ENCODE data around the gene KCP.

DNA sequence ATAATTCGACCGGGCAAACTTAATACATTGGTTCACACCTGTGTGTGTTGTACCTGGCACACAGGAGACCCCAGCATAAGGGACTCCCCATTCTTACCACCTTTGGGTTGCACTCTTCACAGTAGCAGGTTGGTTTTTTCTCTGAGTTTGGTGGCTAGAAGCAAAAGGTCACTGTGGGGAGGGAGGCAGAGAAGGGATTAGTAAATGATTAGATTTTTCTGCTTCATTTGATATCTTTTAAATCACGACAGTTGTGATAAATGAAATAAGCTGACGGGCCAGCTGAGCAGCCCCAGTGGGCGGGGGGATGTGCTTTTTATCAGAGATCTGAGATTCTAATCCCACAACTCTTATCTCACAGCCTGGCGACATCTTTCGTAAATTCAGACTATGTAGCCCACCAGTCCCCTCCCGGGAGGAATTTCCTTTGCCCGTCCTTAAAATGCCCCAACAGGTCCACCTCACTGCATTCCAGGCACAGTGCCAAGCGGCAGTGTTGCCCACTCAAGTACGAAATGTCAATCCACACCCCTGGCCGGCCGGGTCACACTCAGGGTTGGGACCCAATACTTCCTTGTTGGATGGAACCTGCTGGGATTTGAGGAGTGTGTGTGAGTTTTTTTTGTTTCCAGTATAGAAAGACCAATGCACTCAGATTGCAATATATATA is 10.5 kb upstream of the KCP start:
- TF ChIP-seq, protein P1, sequence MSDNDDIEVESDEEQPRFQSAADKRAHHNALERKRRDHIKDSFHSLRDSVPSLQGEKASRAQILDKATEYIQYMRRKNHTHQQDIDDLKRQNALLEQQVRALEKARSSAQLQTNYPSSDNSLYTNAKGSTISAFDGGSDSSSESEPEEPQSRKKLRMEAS (IDR thresholded peaks at IDR 0.05), result no peak
- TF ChIP-seq, protein P2, sequence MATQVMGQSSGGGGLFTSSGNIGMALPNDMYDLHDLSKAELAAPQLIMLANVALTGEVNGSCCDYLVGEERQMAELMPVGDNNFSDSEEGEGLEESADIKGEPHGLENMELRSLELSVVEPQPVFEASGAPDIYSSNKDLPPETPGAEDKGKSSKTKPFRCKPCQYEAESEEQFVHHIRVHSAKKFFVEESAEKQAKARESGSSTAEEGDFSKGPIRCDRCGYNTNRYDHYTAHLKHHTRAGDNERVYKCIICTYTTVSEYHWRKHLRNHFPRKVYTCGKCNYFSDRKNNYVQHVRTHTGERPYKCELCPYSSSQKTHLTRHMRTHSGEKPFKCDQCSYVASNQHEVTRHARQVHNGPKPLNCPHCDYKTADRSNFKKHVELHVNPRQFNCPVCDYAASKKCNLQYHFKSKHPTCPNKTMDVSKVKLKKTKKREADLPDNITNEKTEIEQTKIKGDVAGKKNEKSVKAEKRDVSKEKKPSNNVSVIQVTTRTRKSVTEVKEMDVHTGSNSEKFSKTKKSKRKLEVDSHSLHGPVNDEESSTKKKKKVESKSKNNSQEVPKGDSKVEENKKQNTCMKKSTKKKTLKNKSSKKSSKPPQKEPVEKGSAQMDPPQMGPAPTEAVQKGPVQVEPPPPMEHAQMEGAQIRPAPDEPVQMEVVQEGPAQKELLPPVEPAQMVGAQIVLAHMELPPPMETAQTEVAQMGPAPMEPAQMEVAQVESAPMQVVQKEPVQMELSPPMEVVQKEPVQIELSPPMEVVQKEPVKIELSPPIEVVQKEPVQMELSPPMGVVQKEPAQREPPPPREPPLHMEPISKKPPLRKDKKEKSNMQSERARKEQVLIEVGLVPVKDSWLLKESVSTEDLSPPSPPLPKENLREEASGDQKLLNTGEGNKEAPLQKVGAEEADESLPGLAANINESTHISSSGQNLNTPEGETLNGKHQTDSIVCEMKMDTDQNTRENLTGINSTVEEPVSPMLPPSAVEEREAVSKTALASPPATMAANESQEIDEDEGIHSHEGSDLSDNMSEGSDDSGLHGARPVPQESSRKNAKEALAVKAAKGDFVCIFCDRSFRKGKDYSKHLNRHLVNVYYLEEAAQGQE (IDR thresholded peaks at IDR 0.05; ENCODE audit: low read depth), result no peak
- no peak for TF ChIP-seq YY1 (IDR thresholded peaks at IDR 0.05; ENCODE audit: low read depth)
- TF ChIP-seq, protein P3, sequence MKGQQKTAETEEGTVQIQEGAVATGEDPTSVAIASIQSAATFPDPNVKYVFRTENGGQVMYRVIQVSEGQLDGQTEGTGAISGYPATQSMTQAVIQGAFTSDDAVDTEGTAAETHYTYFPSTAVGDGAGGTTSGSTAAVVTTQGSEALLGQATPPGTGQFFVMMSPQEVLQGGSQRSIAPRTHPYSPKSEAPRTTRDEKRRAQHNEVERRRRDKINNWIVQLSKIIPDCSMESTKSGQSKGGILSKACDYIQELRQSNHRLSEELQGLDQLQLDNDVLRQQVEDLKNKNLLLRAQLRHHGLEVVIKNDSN (IDR thresholded peaks at IDR 0.05), result no peak
- TF ChIP-seq TAF1 (IDR thresholded peaks at IDR 0.05; ENCODE audit: low read depth), result no peak
- peak; percentile 59 for TF ChIP-seq TEAD4 (IDR thresholded peaks at IDR 0.05)
- TF ChIP-seq NFIC (IDR thresholded peaks at IDR 0.05), result peak; percentile 64; the same call in 1 of the 2 replicates
- no peak for TF ChIP-seq EP300 (IDR thresholded peaks at IDR 0.05; ENCODE audit: borderline replicate concordance)
- no peak for TF ChIP-seq CEBPB (IDR thresholded peaks at IDR 0.05)
- TF ChIP-seq RAD21 (IDR thresholded peaks at IDR 0.05; ENCODE audit: low read depth), result no peak
- TF ChIP-seq TCF12 (IDR thresholded peaks at IDR 0.05; ENCODE audit: low read depth), result no peak
- TF ChIP-seq FOXM1 (IDR thresholded peaks at IDR 0.05; ENCODE audit: borderline replicate concordance, low read depth), result no peak
- TF ChIP-seq CREB1 (IDR thresholded peaks at IDR 0.05; ENCODE audit: low read depth), result no peak
- TF ChIP-seq ZBTB7A (IDR thresholded peaks at IDR 0.05; ENCODE audit: low read depth), result no peak
